D721Med (cell line): ENCODE measurements around the gene TNPO2.
A peak's percentile ranks its signal among the peaks of the same experiment; 100 is the strongest.
"Not testable (repeated sequence)": the region's sequence is repeated elsewhere in the genome, so short reads cannot be mapped to it uniquely, and the experiment has no call there.

Experiments
- DNase-seq: peaks from one replicate; pipeline ENCODE4 v3.0.0; 2011; ENCODE audit warnings: low spot score; ENCODE audit not compliant: insufficient read length
- FAIRE-seq: peaks from 2 replicates; lab custom pipeline; 2011; peaks lifted over from hg19 to GRCh38; lab: Jason Lieb, UNC
- TF ChIP-seq, protein P1 (sequence below): IDR thresholded peaks from 2 replicates; pipeline ENCODE4 v1.5.1; 2012; ENCODE audit warnings: mild to moderate bottlenecking, control low read depth; ENCODE audit not compliant: insufficient read depth; ENCODE audit errors: missing control alignments

TNPO2 gene

DNA sequence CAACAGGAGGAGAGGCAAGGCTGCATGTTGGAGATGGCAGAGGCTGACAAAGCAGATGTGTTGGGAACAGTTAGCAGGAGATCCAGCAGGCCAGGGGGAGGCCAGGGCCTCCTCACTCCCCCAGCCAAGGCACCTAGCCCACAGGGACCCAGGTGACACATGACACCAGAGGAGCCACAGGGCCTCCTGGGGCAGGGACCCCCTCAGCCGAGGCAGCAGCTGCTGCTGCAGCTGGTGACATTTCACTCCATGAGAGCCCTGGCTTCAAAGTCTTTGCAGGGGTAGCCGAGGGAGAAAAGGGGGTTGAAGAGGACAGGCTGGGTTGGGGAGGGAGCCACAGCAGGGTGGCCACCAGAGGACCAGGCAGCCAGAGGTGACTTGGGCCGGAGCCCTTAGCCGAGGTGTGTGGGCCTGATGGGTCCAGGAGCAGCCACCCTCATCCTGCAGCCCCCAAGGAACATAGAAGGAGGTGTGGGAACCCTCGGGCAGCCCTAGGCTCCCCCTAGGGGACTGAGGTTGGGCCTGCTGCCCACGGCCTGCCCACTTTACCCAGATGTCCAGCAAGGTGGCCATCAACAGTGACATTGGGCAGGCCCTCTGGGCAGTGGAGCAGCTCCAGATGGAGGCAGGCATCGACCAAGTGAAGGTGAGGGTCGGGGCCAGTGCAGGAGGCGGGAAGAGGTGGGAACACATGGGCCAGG lies 36.1 kb downstream of the TNPO2 start, which contains the start of gene GNG14:
TSS of gene GNG14 (plus strand) at position 503 of the 701 bp plus-strand sequence. CDS start at position 554, 51 bp downstream.
- FAIRE-seq (no peak), DNase-seq (no peak)
- TF ChIP-seq, protein P1, sequence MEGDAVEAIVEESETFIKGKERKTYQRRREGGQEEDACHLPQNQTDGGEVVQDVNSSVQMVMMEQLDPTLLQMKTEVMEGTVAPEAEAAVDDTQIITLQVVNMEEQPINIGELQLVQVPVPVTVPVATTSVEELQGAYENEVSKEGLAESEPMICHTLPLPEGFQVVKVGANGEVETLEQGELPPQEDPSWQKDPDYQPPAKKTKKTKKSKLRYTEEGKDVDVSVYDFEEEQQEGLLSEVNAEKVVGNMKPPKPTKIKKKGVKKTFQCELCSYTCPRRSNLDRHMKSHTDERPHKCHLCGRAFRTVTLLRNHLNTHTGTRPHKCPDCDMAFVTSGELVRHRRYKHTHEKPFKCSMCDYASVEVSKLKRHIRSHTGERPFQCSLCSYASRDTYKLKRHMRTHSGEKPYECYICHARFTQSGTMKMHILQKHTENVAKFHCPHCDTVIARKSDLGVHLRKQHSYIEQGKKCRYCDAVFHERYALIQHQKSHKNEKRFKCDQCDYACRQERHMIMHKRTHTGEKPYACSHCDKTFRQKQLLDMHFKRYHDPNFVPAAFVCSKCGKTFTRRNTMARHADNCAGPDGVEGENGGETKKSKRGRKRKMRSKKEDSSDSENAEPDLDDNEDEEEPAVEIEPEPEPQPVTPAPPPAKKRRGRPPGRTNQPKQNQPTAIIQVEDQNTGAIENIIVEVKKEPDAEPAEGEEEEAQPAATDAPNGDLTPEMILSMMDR, result no peak

DNA sequence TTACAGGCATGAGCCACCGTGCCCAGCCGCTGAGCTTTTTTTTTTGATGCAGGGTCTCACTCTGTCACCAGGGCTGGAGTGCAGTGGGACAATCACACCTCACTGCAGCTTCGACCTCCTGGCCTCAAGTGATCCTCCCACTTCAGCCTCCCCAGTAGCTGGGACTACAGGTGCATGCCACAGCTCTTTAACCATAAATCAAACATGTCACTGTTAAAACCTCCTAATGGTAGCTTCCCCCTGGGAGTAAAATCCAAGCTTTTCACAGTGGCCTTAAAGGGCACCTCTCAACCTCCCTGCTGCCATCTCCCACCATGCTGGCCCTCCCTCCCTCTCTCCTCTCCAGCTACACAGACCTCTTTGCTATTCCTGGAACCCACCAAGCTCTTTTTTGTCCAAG lies 37.9 kb downstream of the TNPO2 start:
- FAIRE-seq, result no peak
- no peak for DNase-seq
- TF ChIP-seq, protein P1, result no peak

DNA sequence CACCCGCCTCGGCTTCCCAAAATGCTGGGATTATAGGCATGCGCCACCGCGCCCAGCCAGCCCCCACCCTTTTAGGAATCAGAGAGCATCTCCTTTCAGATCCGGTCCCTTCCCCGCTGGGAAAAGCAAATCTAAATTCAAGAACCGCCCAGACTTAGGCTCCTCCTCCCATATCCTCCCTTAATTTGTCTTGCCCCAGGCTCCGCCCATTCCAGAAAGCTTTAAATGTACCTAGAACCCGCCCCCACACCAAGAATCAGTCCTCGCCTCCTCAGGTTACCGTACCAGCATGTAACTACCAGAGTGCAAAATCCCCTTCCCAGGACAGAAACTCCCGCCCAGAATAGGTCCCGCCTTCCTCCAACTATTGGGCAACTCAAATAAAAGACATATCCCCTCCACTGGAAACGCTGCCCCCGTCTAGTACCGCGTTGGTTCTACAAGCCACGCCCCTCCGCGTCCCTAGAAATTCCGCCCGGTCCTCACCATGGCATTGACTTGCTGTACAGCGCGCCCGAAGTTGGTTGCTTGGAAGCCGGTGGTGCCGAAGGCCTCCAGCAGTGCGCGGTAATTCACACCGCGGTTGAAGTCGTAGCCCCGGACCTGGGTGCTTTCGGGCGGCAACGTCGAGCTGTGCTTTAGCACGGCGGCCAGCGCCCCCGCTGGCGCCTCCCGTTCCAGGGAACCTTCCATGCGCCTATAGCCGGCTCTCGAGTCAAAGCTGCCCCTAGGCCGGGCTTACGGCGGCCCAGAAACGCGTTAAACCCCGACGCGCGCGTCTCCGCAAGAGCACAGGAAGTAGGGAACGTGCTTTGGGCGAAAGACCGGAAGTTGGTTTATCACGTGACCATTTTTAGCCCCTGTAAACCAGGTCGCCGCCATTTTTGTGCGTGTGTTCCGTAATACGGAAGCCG lies 42.4 kb downstream of the TNPO2 start, which contains the start of gene DHPS:
TSS of gene DHPS (minus strand) at position 807 of the 914 bp plus-strand sequence. CDS start at position 693, 114 bp downstream.
- DNase-seq (peak; percentile 93), FAIRE-seq (no peak)
- TF ChIP-seq, protein P1, result no peak

DNA sequence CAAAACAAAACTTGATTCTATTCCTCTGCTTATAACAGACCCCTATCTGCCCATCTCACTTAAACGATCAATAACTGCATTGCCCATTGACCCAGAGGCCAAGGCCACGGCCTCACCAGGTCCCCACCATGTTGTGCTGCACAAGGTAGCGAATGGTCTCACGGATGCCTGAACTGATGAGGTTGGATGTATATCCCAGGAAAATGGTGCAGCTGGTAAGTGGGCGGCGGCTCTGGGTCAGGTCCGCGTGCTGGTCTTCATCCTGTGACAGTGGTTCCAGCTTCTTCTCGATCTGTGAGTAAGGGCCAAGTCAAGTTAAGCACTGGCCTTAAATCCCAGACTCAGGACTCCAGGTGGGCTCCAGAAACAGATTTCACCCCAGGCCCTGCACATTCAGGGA lies 43.7 kb downstream of the TNPO2 start:
- DNase-seq (no peak), FAIRE-seq (no peak)
- TF ChIP-seq, protein P1, result no peak

DNA sequence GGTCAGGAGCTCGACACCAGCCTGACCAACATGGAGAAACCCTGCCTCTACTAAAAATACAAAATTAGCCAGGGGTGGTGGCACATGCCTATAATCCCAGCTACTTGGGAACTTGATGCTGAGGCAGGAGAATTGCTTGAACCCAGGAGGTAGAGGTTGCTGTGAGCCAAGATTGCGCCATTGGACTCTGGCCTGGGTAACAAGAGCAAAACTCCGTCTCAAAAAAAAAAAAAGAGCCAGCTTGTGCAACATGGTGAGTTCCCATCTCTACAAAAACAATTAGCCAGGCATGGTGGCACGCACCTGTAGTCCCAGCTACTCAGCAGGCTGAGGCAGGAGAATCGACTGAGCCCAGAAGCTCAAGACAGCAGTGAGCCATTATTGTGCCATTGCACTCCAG lies 45.7 kb downstream of the TNPO2 start:
- FAIRE-seq, DNase-seq: not testable (repeated sequence)

DNA sequence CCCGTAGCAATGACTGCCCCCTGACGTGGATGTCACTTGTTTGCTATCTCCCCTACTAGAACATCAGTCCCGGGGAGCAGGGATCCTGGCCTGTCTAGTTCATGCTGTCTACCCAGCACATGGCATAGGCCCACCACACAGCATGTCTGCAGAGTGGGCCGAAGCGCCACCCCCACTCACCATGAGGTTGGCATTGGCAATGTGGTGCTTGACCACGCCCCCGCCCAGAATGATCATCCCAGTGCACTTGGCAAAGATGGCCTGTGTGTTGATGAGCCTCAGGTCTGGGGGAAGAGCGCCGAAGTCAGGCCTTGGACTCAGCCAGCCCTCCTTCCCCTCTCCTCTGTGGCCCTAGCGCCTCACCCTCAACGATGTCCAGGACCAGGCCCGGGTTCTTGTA lies 46.8 kb downstream of the TNPO2 start:
- TF ChIP-seq, protein P1, result no peak

DNA sequence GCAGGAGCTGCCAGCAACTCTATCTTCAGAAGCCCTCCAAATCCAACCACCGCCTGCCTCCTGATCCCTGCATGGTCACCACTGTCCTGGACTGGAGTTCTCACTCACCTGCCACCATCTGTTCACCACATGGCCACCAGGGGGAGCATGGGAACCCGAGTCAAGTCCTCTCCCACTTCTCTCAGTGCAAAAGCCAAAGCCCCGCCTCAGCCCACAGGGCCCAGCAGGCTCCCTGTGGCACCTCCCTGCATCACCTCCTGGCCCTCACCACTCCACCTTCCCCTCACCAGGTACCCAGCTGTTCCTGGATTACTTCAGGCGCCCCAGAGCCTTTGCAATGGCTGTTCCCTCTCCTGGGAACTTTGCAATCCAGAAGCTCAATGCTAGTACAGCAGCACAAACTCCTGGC lies 47.3 kb downstream of the TNPO2 start:
- DNase-seq (peak; percentile 96), FAIRE-seq (no peak)
- TF ChIP-seq, protein P1, result peak; percentile 71

More for the DNA sequence above, 46.8 kb downstream of the TNPO2 start:
- no peak for DNase-seq
- FAIRE-seq, result no peak
